Activated CD8-positive, alpha-beta memory T cell treated with anti-CD3 and anti-CD28 coated beads, Interleukin-2, amount 50 U/mL, for 1 hour (primary cell): ENCODE measurements around the gene TMEM128.
"Not testable (repeated sequence)": the region's sequence is repeated elsewhere in the genome, so short reads cannot be mapped to it uniquely, and the experiment has no call there.

Experiments used
- DNase-seq: peaks from one replicate; pipeline ENCODE4 v3.0.0-alpha.2; 2020; ENCODE audit errors: extremely low read depth

The TMEM128 gene

GRCh38 chr4:4188557-4188956 lies 59.5 kb downstream of the TMEM128 start:
- DNase-seq, result not testable (repeated sequence)
